DND-41 (cell line): ENCODE measurements around the gene QPCTL.

ENCODE experiments used
- EZH2 ChIP-seq: IDR thresholded peaks from 3 replicates; pipeline ENCODE4 v1.6.1; 2012; ENCODE audit warnings: borderline replicate concordance, low read depth, mild to moderate bottlenecking, moderate library complexity, low read length, inconsistent platforms; ENCODE audit not compliant: severe bottlenecking
- TF ChIP-seq, protein P1 (sequence below): IDR thresholded peaks from 2 replicates; pipeline ENCODE4 v1.5.1; 2012; ENCODE audit warnings: borderline replicate concordance, low read length, moderate library complexity, mild to moderate bottlenecking; ENCODE audit not compliant: poor library complexity, severe bottlenecking; ENCODE audit errors: extremely low read depth

DNA sequence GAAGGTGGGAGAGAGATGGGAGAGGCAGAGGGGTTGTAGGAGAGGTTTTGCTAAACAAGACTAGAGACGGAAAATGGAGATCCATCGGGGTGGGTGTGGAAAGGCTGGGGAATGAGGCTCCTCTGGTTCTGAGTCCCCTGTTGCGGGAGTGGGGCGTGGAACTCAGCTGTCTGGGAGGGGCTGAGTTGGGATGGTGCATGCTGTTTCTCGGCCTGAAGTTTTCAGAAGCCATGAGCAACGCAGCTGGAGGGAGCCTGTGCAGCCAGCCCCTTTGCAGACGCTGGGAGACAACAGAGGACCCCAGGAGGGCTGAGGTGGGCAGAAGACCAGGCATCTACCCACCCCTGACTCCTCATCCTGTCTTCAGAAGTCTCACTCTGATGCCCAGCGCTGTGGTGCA is 31.8 kb upstream of the QPCTL start:
- TF ChIP-seq, protein P1, sequence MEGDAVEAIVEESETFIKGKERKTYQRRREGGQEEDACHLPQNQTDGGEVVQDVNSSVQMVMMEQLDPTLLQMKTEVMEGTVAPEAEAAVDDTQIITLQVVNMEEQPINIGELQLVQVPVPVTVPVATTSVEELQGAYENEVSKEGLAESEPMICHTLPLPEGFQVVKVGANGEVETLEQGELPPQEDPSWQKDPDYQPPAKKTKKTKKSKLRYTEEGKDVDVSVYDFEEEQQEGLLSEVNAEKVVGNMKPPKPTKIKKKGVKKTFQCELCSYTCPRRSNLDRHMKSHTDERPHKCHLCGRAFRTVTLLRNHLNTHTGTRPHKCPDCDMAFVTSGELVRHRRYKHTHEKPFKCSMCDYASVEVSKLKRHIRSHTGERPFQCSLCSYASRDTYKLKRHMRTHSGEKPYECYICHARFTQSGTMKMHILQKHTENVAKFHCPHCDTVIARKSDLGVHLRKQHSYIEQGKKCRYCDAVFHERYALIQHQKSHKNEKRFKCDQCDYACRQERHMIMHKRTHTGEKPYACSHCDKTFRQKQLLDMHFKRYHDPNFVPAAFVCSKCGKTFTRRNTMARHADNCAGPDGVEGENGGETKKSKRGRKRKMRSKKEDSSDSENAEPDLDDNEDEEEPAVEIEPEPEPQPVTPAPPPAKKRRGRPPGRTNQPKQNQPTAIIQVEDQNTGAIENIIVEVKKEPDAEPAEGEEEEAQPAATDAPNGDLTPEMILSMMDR: no peak
- TF ChIP-seq EZH2: no peak
